NT2/D1 (cell line): ENCODE data around the gene CYP1A1.

Source experiments
- DNase-seq: peaks from one replicate; pipeline ENCODE4 v3.0.0-alpha.2; 2011; ENCODE audit warnings: low read depth, low spot score
- H3K27me3 ChIP-seq: 2 replicates; pipeline ENCODE4 v1.6.0; 2011; ENCODE audit warnings: mild to moderate bottlenecking; ENCODE audit not compliant: insufficient read length, insufficient read depth
- H3K36me3 ChIP-seq: 2 replicates; pipeline ENCODE4 v1.6.1; 2011; ENCODE audit warnings: mild to moderate bottlenecking, low read length, mixed read lengths; ENCODE audit not compliant: insufficient read depth, insufficient read length
- H3K4me1 ChIP-seq: 2 replicates; pipeline ENCODE4 v1.5.1; 2011; ENCODE audit not compliant: insufficient read depth, insufficient read length
- H3K4me3 ChIP-seq: 2 replicates; pipeline ENCODE4 v1.5.1; 2011; ENCODE audit warnings: low read depth; ENCODE audit not compliant: insufficient read length
- H3K9ac ChIP-seq: 2 replicates; pipeline ENCODE4 v1.6.0; 2011; ENCODE audit warnings: low read depth; ENCODE audit not compliant: insufficient read length
- H3K9me3 ChIP-seq: 2 replicates; pipeline ENCODE4 v1.5.1; 2011; ENCODE audit warnings: mild to moderate bottlenecking, low read length; ENCODE audit not compliant: insufficient read depth
- SUZ12 ChIP-seq: IDR thresholded peaks from 2 replicates; pipeline ENCODE4 v1.6.1; 2011; ENCODE audit not compliant: insufficient read length, insufficient read depth; ENCODE audit errors: extremely low read depth
- YY1 ChIP-seq: IDR thresholded peaks from 2 replicates; pipeline ENCODE4 v1.6.1; 2011; ENCODE audit not compliant: insufficient read length, insufficient read depth
- ZNF274 ChIP-seq: IDR thresholded peaks from 2 replicates; pipeline ENCODE4 v1.6.1; 2011; ENCODE audit warnings: mild to moderate bottlenecking, low read depth, low read length

CYP1A1 gene

DNA sequence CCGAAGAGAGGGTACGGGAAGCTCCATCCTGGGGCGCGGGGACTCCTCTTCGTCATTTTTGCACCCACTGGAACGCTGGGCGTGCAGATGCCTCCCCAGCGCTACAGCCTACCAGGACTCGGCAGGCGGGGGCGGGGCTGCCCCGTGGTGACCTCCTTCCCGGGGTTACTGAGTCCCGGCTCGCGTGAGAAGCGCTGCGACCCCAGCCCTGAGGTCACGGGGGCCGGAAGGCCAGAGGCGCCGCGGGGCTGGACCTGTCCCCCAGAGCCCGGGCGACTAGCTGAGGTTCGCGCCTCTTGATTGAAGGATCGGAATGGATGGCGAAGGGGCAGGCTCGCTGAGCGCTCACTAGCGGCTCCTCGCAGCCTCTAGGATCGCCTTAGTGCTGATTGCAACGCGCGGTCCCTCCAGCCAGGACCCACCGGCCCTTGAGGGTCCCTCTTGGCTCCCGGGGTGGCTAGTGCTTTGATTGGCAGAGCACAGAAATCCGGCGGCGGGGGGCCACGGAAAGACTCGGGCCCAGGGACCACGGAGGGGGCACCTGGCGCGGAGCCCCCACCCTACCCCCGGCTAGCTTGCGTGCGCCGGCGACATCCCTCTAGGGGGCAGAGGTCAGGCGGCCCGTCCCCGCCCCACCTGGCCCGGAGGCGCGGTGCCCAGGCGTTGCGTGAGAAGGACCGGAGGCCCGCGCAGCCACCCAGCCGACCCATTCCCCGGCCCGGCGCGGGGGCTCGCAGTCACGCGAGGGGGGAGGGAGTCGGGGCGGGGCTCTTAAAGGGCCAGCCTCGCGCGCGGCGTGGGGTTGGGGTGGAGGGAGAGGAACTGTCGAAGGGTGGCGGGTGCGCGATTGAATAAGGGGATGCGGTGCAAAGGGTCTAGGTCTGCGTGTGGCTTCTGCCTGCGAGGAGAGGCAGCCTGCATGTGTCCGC lies 781 bp upstream of the CYP1A1 start:
- Histone ChIP-seq H3K4me1 (peaks cover 11% of the 10 kb centered on the region), H3K9ac (peak overlapping the region; percentile 84), H3K4me3 (peak overlapping the region; percentile 68), H3K27me3 (peaks cover 47% of the 10 kb centered on the region), H3K36me3 (no peaks in the 10 kb centered on the region), H3K9me3 (peaks cover 6% of the 10 kb centered on the region; the same call in 1 of the 2 replicates)
- TF ChIP-seq ZNF274 (no peak), YY1 (no peak)
- DNase-seq = no peak

DNA sequence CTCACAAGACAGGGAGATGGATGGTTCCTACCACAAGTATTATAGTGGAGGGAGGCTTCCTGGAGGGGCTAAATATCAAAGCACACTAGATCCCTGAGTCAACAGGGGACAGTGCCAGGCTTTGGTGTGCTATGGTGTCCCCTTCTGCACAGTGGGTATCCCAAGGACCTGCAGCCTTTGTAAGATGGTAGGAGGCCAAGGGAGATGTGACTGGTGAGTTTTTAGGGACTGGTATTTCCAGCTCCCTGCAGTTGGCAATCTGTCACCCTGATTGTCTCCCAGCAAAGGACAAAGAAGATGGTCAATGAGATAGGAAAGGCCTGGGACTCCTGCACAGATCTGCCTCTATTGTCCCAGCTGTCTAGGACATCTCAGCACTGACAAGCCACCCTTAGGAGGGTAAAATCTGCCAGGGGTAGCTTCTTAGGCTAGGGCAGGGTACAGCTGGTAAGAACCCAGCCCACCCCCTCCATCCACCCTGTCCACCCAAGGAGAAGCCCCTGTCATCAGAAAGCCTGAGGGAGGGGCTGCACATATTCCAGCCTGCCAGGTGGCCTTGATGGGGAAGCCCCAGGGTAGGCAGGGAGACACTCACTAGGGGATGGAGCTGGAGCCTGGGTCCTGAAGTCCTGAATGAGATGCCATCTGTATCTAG lies 631 bp downstream of the CYP1A1 start:
- TF ChIP-seq SUZ12 = no peak
- no peak for TF ChIP-seq ZNF274
- TF ChIP-seq YY1 = no peak
- H3K27me3 ChIP-seq = peaks cover 46% of the 10 kb centered on the region
- peaks cover 11% of the 10 kb centered on the region for H3K4me1 ChIP-seq
- H3K4me3 ChIP-seq = no peak overlapping the region
- H3K9me3 ChIP-seq = peaks cover 6% of the 10 kb centered on the region; the same call in 1 of the 2 replicates
- H3K36me3 ChIP-seq = no peaks in the 10 kb centered on the region
- H3K9ac ChIP-seq = no peak overlapping the region
- no peak for DNase-seq

DNA sequence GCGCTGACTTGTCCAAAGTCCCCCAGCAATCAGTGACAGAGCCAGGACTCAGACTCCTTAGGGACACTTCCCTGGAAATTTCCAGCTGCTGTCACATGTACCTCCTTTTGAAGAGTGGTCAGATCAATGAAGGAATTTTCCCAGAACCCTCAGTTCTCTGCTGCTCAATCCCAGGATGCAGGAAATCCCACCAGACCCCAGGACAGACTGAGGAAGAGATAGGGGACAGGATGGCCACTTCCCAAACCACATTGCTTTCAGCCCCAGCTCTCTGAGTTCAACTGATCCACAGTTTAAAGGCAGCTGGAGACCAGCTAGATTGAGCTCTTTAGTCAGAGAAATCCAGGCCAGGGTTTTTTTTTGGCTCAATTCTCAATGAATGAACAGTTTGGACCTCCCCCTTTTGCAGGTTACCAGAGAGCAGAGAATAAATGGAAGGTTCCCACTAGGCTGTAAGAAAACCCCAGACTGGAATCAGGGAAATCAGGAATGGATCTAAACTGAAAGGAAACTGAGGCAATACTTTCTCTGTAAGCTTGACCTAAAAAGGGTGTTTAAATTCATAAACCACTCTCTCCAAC lies 1.5 kb downstream of the CYP1A1 start:
- peak; percentile 60 for DNase-seq
- peaks cover 11% of the 10 kb centered on the region for H3K4me1 ChIP-seq
- H3K36me3 ChIP-seq = no peaks in the 10 kb centered on the region
- peaks cover 46% of the 10 kb centered on the region for H3K27me3 ChIP-seq
- TF ChIP-seq ZNF274 (no peak), YY1 (no peak), SUZ12 (no peak)
- H3K4me3 ChIP-seq = no peak overlapping the region
- H3K9ac ChIP-seq = no peak overlapping the region
- peaks cover 6% of the 10 kb centered on the region; the same call in 1 of the 2 replicates for H3K9me3 ChIP-seq

DNA sequence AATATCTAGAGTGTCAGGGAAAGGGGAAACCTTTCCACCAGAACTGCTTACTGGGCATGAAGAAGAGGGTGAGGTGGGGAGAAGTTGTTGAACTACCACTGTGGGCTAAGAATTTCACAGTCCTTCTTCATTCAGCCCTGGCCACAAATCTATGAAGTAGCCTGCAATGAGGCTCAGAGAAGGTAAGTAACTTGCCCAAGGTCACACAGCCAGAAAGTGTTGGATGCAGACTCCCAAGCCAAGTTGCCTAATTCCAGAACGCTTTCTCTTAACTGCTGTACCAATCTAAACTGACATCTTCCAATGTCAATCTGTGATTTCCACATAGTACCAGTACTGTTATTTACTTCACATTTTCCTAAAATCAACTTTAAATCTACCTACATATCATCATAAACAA lies 2.1 kb downstream of the CYP1A1 start:
- no peak for TF ChIP-seq ZNF274
- TF ChIP-seq YY1 = no peak
- no peak for TF ChIP-seq SUZ12
- Histone ChIP-seq H3K36me3 (no peaks in the 10 kb centered on the region), H3K4me1 (peaks cover 11% of the 10 kb centered on the region), H3K4me3 (no peak overlapping the region), H3K9ac (no peak overlapping the region), H3K27me3 (peaks cover 46% of the 10 kb centered on the region), H3K9me3 (peaks cover 6% of the 10 kb centered on the region; the same call in 1 of the 2 replicates)
- no peak for DNase-seq

DNA sequence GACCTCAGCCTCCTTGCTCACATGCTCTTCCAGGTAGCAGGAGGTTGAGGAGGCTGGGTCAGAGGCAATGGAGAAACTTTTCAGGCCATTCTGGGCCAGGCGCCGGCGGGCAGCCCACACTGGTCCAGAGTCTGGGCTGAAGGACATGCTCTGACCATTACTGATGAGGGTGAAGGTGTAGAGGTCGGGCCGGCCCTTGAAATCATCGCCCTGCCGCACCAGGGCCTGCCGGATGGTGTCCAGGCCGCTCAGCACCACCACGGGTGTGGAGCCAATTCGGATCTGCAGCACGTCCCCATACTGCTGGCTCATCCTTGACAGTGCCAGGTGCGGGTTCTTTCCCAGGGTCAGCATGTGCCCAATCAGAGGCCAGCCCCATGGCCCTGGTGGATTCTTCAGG lies 2.7 kb downstream of the CYP1A1 start:
- no peak overlapping the region for H3K9ac ChIP-seq
- no peak overlapping the region for H3K4me3 ChIP-seq
- peaks cover 11% of the 10 kb centered on the region for H3K4me1 ChIP-seq
- no peaks in the 10 kb centered on the region for H3K36me3 ChIP-seq
- peaks cover 43% of the 10 kb centered on the region for H3K27me3 ChIP-seq
- no peaks in the 10 kb centered on the region; the same call in 1 of the 2 replicates for H3K9me3 ChIP-seq
- no peak for TF ChIP-seq YY1
- TF ChIP-seq ZNF274 = no peak
- no peak for DNase-seq

DNA sequence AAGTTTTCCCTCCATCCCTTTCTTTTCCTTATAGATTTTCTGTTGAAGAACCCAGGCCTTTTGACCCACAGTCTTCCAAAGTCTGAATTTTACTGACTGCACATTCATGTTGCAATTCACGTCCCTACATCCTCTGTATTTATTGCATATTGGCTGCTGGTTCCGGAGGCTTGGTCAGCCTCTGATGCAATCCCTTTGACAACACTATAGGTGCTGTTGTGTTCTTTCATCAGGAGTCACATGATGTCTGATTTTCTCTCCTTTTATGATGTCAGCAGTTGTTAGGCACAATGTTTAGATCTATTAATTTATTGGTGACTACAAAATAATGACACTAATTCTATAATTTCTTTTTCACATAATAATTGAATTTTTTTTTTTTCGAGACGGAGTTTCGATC lies 8.7 kb downstream of the CYP1A1 start:
- DNase-seq = no peak
- H3K4me1 ChIP-seq = no peaks in the 10 kb centered on the region
- H3K36me3 ChIP-seq = no peaks in the 10 kb centered on the region
- H3K27me3 ChIP-seq = peaks cover 4% of the 10 kb centered on the region
- no peaks in the 10 kb centered on the region; the same call in 1 of the 2 replicates for H3K9me3 ChIP-seq
- TF ChIP-seq SUZ12 = no peak
- no peak for TF ChIP-seq YY1
- no peak for TF ChIP-seq ZNF274
- no peak overlapping the region for H3K4me3 ChIP-seq
- H3K9ac ChIP-seq = no peak overlapping the region

DNA sequence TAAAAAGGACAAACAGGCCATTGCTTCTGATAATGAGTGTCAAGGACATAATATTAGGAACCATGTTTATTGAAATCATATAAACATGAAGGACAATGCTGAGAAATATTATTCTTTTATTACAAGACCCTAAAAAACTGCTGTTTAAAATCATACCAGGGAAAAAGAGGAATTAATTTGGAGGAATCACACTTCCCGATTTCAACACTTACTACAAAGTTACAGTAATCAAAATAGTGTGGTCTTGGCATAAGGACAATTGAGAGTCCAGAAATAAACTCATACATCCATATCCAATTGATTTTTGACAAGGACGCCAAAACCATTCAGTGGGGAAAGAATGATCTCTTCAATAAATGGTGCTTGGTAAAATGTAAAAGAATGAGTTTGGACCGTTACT lies 13.0 kb downstream of the CYP1A1 start:
- TF ChIP-seq YY1 = no peak
- no peak for TF ChIP-seq SUZ12

More for the DNA sequence above, 13.0 kb downstream of the CYP1A1 start:
- no peak for DNase-seq
- peaks cover 13% of the 10 kb centered on the region for H3K27me3 ChIP-seq
- no peak overlapping the region for H3K9ac ChIP-seq
- no peak overlapping the region for H3K4me3 ChIP-seq
- H3K36me3 ChIP-seq = no peaks in the 10 kb centered on the region
- H3K4me1 ChIP-seq = no peaks in the 10 kb centered on the region
- no peaks in the 10 kb centered on the region; the same call in 1 of the 2 replicates for H3K9me3 ChIP-seq
